ENCODE data around the gene VPS36.
"Not testable (repeated sequence)": the region's sequence is repeated elsewhere in the genome, so short reads cannot be mapped to it uniquely, and the experiment has no call there.

DNA sequence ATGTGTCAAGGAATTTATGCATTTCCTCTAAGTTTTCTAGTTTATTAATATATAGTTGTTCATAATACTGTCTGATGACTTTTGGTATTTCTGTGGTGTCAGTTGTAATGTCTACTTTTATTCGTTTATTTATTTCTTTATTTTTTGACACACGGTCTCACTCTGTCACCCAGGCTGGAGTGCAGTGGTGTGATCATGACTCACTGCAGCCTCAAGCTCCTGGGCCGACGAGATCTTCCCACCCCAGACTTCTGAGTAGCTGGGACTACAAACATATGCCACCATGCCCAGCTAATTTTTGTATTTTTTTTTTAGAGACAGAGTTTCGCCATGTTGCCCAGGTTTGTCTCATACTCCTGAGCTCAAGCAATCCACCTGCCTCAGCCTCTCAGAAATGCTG is 43.8 kb upstream of the VPS36 start:
- not testable (repeated sequence) for TF ChIP-seq CBX5 (IDR thresholded peaks at IDR 0.05; ENCODE audit: low read depth); CHD2 (IDR thresholded peaks at IDR 0.05; ENCODE audit: borderline replicate concordance, low read depth, low read length)
- TF ChIP-seq, protein P1, sequence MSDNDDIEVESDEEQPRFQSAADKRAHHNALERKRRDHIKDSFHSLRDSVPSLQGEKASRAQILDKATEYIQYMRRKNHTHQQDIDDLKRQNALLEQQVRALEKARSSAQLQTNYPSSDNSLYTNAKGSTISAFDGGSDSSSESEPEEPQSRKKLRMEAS (IDR thresholded peaks at IDR 0.05; ENCODE audit: low read depth, low read length), result not testable (repeated sequence)
- TF ChIP-seq, protein P2, sequence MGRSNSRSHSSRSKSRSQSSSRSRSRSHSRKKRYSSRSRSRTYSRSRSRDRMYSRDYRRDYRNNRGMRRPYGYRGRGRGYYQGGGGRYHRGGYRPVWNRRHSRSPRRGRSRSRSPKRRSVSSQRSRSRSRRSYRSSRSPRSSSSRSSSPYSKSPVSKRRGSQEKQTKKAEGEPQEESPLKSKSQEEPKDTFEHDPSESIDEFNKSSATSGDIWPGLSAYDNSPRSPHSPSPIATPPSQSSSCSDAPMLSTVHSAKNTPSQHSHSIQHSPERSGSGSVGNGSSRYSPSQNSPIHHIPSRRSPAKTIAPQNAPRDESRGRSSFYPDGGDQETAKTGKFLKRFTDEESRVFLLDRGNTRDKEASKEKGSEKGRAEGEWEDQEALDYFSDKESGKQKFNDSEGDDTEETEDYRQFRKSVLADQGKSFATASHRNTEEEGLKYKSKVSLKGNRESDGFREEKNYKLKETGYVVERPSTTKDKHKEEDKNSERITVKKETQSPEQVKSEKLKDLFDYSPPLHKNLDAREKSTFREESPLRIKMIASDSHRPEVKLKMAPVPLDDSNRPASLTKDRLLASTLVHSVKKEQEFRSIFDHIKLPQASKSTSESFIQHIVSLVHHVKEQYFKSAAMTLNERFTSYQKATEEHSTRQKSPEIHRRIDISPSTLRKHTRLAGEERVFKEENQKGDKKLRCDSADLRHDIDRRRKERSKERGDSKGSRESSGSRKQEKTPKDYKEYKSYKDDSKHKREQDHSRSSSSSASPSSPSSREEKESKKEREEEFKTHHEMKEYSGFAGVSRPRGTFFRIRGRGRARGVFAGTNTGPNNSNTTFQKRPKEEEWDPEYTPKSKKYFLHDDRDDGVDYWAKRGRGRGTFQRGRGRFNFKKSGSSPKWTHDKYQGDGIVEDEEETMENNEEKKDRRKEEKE (IDR thresholded peaks at IDR 0.05), result not testable (repeated sequence)

Data from GM12878 (cell line).